HG03097 (cell line): Measurements from ENCODE around the gene AFG1L.
"Not testable (repeated sequence)": the region's sequence is repeated elsewhere in the genome, so short reads cannot be mapped to it uniquely, and the experiment has no call there.

Experiments used
- ATAC-seq: cut with Tn5 transposase; IDR thresholded peaks from one replicate; pipeline ENCODE4 v1.9.1; 2021; ENCODE audit not compliant: unreplicated experiment, low FRiP score

Gene AFG1L

DNA sequence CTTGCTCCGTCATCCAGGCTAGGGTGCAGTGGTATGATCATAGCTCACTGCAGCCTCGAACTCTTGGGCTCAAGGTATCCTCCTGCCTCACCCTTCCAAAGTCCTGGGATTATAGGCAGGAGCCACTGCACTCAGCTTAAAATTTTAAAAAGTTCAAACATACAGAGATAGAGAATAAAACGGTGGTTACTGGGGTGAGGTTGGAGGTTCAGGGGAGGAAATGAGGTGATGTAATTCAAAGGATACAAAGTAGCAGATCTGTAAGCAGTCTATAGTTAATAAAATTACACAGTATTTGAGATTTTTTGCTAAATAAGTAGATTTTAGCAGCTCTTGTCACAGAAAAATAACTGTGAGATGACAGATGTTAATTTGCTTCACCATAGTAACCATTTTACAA is 7.5 kb upstream of the AFG1L start:
- ATAC-seq, result no peak

DNA sequence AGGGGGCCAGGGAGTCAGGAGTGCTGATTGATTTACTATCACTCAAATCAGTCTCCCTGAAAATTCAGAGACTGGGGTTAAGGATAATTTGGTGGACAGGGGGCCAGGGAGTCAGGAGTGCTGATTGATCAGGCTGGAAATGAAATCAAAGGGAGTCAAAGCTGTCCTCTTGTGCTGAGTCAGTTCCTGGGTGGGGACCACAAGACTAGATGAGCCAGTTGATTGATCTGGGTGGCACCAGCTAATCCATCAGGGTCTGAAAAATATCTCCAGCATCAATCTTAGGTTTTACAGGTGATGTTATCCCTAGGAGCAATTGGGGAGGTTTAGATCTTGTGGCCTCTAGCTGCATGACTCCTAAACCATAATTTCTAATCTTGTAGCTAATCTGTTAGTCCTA is 6.1 kb upstream of the AFG1L start:
- ATAC-seq, result no peak

DNA sequence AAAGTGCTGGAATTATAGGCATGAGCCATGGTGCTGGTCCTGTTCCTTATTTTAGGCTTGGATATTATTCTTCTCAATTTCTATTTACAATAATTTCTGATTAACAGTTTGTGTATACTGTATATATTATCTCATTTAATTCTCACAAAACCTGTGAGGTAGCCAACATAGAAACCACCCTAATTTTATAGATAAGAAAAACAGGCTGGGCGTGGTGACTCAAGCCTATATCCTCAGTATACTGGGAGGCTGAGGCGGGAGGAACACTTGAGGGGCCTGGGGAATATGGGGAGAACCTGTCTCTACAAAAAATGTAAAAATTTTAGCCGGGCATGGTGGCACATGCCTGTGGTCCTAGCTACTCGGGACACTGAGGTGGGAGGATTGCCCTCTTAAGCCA is 3.8 kb upstream of the AFG1L start:
- no peak for ATAC-seq

DNA sequence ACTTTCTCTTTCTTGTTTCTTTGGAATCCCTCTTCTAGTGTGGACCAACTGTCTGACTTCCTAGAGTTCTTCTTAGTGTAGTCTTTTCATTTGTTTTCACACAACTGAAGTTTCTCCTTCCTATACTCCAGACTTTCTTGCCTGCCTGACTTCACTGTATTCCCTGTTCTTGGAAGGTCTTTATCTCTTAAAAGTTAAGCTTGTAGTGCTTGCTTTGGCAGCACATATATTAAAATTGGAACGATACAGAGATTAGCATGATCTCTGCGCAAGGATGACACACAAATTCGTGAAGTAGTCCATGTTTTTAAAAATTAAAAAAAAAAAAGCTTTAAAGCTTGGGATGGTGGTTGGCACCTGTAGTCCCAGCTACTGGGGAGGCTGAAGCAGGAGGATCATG is 2.3 kb upstream of the AFG1L start:
- not testable (repeated sequence) for ATAC-seq

DNA sequence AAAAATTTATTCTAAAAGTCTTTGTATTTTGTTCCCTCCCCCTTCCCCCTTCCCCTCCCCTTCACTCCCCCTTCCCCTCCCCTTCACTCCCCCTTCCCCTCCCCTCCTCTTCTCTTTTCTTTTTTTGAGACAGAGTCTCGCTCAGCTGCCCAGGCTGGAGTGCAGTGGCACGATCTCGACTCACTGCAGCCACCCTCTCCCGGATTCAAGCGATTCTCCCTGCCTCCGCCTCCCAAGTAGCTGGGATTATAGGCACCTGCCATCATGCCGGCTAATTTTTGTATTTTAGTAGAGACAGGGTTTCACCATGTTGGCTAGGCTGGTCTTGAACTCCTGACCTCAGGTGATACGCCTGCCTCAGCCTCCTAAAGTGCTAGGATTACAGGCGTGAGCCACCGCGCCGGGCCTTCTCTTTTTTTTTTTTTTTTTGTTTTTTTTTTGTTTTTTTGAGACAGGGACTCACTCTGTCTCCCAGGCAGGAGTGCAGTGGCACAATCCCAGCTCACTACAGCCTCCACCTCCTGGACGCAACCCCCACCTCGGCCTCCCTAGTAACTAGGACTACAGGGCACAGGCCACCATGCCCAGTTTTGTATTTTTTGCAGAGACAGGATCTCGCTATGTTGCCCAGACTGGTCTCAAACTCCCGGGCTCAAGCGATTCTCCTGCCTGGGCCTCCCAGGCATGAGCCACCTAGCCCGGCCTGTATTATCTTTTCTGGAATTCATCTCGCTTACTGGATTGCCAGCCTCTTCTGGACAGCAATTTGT is 1.1 kb upstream of the AFG1L start:
- ATAC-seq, result no peak

DNA sequence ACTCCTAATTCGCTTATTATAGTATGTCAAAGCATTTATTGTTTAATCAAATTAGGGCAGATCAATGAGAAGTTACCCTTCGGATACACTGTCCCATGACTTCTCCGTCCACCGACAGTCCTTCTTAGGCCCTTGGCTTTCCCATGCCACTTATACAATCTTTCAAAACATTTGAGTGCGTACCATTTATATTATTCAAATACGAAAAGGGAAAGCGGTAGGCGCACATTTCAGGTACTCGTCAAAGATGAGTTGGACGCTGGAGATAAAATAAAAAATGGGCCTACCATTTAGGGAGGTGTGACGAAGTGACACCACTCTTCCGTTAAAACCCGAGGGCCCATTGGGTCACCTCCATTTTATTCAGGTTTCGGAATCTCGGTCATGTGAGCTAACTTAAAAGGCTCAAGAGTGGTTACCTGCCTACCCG is 542 bp upstream of the AFG1L start:
- ATAC-seq, result no peak

DNA sequence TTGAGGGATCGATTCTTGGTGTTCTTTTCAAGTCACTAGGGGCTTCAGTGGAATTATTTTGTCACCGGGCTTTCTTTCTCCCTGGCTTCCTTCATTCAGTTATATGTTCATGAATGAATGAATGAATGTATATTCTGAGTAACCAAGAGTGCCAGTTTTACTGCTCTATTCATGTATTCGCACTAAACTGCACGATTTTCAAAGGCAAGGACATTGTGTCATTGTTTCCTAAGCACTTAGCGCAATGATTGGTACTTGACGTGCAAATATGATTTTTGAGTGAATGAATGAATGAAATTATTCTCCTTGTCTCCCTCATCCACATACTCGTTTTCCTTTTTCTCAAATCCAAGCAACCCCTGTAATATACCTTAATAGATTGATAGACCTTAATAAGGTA is 822 bp downstream of the AFG1L start:
- no peak for ATAC-seq

DNA sequence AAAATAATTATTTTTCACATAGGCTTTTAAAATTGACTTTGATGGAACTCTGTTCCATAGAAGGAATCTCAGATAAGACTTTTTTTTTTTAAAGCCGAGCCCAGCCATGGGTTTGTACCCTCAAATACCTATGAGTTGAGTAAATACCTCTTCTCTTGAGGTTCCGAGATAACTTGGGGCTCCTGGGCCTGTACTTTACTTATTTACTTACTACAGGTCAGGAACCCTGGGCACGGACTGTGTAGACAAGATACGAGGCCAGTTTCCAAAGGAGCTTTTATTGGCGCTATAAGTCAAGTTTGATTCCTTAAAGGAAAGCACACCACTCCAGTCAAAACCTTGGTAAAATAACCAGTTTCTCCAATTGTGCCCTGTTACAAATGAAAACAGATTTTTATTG is 7.5 kb downstream of the AFG1L start:
- ATAC-seq, result no peak

DNA sequence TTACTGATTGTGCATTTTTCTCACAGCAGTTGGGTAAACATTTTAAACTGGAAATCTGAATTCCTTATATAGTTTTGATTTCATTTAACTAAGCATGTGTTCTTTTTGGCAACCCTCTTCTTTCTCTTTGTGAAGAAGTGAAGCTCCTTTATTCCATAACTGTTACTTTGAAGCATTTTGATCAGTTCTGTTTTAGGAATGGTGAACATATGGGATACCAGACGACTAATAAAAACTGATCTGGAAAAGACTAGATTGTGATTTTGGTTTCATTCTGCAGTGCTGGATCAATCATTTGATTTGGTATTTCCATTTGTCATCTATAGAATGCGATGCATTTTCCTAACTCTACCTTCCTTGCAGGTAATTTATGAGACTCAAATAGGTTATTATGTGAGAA is 9.8 kb downstream of the AFG1L start:
- no peak for ATAC-seq

DNA sequence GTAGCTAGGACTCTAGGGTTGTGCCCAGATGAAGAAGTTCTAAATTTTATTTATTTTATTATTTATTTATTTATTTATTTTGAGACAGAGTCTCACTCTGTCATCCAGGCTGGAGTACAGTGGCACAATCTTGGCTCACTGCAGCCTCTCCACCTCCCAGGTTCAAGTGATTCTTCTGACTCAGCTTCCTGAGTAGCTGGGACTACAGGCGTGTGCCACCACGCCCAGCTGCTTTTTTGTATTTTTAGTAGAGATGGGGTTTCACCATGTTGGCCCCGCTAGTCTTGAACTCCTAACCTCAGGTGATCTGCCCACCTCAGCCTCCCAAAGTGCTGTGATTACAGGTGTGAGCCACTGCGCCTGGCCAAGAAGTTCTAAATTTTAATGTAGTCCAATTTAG is 13.8 kb downstream of the AFG1L start:
- ATAC-seq, result not testable (repeated sequence)

DNA sequence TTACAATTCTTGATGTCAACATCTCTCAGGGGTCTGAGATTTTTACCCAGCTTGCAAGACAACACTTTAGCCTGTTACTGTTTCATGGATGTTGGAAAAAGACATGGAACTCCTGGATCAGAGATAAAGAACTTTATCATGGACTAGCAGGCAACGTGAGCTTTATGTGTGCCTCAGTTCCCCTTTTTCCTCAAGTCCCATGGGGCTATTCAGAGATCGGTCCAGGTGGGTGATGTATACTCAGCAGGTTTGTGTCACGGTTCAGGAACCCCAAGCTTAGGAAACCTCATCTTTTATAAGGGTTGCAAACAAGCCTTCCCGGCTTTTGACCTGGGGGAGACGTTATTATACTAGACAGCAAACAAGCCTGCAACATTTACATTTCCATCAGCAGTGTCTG is 15.0 kb downstream of the AFG1L start:
- no peak for ATAC-seq

DNA sequence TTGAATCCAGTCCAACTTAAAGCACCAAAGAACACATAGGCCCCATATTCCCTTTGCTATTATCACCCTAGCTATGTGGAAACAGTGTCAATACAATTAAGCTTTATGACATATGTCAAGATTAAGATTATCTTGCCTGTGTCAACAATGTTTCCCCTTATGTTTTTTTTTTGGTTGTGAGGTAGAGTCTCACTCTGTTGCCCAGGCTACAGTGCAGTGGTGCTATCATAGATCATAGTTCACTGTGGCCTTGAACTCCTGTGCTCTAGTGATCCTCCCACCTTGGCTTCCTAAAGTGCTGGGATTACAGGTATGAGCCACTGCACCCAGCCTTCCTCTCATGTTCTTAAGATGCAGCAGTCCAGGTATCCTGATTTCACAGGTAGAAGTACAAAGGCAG is 17.8 kb downstream of the AFG1L start:
- no peak for ATAC-seq

DNA sequence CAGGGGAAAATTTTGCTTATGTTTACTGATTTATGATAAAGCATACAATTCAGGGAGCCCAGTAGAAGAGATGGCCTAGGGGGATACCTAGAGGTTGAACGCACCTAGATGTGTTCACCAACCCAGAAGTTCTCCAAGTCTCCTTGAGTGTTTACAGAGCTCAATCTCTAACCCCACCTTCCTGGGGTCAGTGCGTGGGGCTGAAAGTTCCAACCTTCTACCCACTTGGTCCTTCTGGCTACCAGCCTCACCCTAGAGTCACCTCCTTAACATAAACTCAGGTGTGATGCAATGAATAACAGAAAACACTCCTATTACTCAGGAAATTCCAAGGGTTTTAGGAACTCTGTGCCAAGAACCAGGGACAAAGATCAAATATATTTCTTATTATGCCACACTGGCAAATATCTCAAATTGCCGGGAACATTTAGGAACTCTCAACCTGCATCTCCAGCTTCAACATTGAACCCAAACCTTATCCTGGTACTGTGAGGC is 26.4 kb downstream of the AFG1L start:
- ATAC-seq, result no peak

DNA sequence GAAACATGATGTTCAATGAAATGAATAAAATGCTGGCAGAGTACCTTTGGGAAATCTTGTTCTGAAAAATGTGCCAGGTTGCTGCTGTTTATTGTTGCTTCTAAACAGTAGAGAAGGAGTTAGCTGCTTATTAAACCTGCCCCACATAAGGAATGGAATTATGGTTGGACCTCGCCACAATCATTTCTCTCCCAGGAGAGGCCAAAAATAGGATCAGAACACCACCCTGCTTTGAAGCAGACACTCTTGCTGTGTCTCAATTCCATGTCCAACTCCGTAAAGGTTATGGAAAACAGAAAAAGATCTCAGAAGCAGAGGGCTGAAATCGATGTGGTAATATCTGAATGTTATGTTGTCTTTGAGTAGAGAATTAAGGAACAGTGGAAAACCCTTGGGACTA is 27.9 kb downstream of the AFG1L start:
- no peak for ATAC-seq

DNA sequence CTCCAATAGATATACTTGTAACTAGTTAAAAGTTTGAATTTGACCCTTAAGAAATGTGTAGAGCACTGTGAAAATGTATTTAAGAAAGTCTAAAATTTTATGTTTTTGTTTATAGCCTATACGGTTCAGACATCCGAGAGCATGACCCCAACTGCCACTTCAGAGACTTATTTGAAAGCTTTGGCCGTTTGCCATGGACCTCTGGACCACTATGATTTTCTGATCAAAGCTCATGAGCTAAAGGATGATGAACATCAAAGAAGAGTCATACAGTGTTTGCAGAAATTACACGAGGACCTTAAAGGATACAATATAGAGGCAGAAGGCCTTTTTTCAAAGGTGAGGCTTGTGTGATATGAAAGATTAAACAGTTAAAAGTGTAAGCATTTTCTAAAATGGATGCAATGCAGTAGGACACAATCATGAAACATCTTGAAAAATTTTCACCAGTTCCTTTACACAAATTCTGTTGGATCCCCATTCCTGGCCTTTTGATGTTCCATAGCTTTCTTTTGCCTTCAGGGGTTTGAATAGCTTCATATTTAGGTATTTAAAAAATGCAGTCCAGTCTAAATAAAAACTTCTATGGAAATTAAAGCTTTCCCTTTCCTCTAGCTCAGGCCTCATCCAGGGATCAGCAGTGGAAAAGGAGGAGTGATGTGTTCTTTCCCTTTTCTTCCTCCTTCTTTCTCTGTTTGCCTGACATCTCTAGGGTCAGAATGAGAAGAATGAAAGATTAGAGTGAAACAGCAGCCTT is 29.0 kb downstream of the AFG1L start:
- ATAC-seq, result no peak

DNA sequence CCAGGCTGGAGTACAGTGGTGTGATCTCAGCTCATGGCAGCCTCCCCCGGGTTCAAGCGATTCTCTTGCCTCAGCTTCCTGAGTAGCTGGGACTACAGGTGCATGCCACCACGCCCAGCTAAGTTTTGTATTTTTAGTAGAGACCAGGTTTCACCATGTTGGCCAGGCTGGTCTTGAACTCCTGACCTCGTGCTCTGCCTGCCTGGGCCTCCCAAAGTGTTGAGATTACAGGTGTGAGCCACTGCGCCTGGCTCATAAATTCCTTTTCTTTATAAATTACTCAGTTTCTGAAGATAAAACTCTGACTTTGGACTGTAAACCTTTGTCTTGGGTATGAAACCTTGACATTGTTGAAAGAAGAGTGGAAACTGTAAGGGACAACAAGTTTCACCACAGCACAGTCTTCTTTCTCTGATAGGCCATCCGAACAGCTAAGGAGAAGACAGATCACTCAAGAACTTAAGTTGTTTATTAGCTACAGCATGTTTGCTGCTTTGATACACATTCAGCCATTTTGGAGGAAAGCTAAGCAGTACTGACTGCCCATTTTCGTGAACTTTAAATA is 35.4 kb downstream of the AFG1L start:
- not testable (repeated sequence) for ATAC-seq

DNA sequence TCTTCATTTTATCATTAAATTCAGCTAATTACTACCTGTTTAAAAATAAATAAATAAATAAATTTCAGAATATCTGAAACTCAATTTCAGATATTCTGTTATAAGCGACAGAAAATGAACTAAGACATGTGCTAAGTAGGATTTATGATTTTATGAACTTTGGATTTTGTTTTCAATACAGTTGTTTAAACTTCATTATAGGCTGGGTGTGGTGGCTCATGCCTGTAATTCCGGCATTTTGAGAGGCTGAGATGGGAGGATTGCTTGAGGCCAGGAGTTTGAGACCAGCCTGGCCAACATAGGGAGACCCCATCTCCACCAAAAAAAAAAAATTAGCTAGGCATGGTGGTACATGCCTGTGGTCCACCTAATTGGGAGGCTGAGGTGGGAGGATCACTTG is 36.0 kb downstream of the AFG1L start:
- ATAC-seq, result no peak

DNA sequence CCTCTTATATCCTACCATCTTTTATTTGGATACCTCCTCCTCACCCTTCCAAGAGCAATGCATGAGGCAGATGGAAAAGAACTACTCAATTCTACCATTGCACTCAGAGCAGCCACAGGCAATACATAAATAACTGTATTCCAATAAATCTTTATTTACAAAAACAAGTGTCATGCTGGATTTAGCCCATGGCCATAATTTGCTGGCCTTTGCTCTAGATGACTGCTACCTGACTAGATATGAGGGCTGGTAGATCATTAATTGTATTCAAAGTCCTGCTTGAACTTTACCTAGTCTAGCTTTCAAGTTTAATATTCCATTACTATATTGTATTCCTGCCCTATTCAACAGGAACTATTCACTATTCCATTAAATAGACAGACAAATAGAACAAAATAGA is 37.1 kb downstream of the AFG1L start:
- ATAC-seq, result no peak

DNA sequence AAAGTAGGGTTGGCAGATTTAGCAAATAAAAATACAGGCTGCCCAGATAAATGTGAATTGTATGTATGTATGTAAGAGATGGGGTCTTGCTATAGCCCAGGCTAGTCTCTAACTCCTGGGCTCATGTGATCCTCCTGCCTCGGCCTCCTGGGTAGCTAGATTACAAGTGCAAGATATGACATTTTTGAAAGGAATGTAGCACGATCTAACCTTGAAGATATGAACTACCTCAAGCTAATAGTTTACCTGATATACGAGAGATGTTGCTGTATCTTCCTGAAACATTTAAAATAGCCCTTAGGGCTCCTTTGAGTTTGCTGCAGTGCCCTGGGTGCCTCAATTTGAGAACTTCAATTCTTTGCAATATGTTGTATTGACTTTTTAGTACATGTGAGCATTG is 42.1 kb downstream of the AFG1L start:
- ATAC-seq, result no peak

DNA sequence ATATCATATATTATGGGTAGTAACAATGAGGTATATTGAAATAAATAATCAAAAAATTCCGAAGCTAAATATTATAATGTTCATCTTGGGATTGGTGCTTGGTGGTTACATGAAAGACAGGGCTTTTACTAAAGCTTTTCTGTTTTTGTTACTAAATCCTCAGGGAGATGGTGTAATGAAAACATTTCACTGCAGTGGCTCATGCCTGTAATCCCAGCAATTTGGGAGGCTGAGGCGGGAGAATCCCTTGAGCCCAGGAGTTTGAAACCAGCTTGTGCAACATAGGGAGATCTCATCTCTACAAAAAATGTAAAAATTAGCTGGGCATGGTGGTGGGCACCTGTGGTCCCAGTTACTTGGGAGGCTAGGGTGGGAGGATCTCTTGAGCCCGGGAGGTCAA is 42.9 kb downstream of the AFG1L start:
- ATAC-seq, result no peak

DNA sequence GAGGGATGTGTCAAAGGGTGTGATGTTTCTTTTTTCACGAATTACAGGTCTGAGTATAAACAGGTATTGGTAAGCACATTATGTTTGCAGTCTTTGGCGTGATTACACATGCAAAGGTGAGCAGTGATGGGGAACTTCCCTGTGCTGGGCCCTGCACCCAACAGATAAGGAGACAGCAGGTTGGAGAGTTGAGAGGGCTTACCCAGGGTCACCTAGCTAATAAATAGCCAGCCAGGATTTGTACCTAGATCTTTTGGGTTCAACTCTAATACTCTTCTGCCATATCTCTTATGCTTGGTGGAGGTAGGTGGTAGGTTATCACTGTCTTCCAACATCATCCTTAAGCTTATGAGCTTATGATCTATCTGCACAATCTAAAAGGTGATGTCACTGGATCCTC is 46.5 kb downstream of the AFG1L start:
- no peak for ATAC-seq

DNA sequence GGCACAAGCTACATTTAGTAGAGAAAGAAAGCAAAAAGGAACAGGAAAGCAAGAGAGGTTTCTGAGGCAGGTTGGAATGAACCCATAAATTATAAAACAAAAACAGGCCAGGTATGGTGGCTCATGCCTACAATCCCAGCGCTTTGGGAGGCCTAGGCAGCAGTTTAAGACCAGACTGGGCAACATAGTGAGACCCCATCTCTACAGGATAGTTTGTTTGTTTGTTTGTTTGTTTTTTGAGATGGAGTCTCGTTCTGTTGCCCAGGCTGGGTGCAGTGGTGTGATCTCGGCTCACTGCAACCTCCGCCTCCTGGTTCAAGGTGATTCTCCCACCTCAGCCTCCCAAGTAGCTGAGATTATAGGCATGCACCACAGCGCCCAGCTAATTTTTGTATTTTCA is 49.0 kb downstream of the AFG1L start:
- ATAC-seq, result no peak
